ENCODE data around the gene RECQL5.
A peak's percentile ranks its signal among the peaks of the same experiment; 100 is the strongest.
"Not testable (repeated sequence)": the region's sequence is repeated elsewhere in the genome, so short reads cannot be mapped to it uniquely, and the experiment has no call there.

The RECQL5 gene

DNA sequence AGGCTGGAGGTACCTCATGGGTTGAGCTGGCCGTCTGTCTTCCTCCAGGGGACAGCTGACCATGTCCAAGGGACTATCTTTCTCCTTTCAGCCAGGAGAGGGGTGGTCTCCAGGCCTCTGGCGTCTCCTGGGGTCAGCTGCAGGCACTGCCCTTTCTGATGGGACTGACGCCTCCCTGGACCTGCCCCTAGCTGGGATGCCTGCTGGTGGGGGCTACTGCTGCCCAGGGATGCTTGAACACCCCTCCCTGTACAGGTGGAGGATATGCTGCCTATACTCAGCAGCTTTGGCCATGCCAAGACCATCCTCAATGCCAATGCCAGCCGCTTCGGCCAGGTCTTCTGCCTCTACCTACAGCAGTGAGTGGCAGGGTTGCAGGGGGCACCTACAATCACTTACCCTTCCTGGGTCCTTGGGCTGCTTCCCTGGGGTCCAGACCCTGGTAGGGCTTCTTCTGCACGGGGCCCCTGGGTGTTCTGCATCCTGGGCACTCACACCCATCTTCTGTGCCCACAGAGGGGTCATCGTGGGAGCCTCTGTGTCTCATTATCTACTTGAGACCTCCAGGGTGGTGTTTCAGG, 75.1 kb downstream of the RECQL5 start:
- DNase-seq (ENCODE audit: low spot score) = no peak

DNA sequence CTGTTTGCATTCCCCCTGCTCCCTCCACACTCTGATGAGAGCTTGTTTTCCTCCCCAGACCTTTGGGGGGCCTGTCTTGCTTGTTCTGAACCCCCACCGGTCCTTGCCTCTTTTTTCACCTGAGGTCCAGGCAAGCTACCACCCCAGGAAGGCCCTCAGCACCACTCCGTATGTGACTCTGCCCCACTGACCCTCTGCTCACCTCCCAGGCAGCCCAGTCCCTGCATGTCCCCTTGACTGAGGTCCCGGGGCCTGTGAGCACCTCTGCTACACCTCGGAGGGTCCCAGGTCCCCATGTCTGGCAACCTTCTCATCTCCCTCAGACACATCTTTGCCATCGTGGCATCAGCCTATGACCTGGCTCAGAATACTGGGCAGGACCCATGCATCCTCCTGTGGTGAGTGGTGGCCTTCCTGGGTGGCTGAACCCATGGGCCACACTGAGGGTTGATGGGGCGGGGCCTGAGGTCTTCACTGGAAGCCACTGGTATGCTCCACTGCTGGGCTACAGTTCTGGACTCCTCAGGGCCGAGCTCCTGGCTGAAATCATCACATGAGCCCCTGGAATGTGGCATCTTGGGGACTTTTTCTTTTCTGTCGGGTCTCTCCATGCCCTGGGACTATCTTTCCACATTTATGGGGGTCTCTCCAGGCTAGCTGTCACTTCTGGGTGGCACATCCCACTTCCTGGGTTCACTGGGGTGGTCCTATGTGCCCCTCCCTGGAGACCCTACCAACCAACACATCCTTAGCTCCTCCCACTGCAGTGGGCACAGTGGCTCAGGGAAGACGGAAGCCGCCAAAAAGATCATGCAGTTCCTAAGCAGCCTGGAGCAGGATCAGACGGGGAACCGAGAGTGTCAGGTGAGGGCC, 75.9 kb downstream of the RECQL5 start:
- DNase-seq (ENCODE audit: low spot score) = no peak

- no peak for DNase-seq (ENCODE audit: low spot score)
These were observed 76.6 kb downstream of the RECQL5 start for GRCh38 chr17:75590314-75590761.

DNA sequence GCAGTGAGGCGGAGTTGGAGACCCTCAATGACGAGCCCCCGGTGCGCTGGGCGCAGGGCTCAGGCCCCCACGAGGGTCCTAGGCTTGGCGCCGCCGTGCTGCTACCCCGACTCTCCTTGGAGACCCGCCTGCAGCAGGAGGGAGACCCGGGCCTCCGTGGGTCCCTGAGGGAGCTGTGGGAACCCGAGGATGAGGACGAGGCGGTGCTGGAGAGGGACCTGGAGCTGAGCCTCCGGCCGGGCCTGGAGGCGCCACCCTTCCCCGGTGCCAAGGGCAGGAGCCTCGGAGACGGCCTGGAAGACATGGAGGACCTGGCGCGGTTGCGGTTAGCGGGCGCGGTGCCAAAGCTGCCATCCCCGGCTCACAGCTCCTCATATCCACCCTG, 77.0 kb downstream of the RECQL5 start:
- no peak for DNase-seq (ENCODE audit: low spot score)

- peak; percentile 78 for DNase-seq (ENCODE audit: low spot score)
These were observed 77.7 kb downstream of the RECQL5 start for GRCh38 chr17:75589012-75589918.

DNA sequence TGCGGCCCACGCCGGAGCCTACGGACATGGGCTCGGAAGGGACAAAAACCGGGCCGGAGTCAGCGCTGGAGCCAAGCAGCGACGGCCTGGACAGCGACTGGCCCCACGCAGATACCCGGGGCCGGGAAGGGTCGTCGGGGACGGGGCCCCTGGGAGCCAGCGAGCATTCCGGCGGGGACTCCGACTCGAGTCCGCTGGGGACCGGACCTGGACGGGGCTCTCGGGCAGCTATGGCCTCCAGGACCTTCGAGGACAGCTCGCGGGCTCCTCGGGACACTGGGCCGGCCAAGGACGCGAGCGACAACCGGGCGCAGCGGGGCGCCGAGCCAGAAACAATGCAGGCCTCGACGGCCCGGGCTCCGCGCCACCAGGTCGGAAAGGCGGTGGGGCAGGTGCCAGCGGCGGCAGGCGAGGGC, 78.3 kb downstream of the RECQL5 start:
- peak; percentile 17 for DNase-seq (ENCODE audit: low spot score)

- peak; percentile 41 for DNase-seq (ENCODE audit: low spot score)
These were observed 79.0 kb downstream of the RECQL5 start, which contains the start of gene MYO15B for GRCh38 chr17:75587675-75588595. TSS of gene MYO15B (plus strand) at chr17:75587800. CDS start at chr17:75588058, 258 bp downstream.

- no peak for DNase-seq (ENCODE audit: low spot score)
These were observed 82.1 kb downstream of the RECQL5 start for GRCh38 chr17:75584849-75585175.

DNA sequence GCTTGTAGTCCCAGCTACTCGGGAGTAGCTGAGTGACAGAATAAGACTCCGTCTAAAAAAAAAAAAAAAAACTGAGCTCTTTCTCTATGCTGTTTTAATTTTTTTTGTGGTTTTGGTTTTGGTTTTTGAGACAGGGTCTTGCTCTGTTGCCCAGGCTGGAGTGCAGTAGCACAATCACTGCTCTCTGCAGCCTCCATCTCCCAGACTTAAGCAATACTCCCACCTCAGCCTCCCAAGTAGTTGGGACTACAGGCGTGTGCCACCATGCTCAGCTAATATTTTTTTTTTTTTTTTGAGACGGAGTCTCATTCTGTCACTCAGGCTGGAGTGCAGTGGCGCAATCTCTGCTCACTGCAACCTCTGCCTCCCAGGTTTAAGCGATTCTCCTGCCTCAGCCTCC, 83.8 kb downstream of the RECQL5 start:
- DNase-seq (ENCODE audit: low spot score) = not testable (repeated sequence)

DNA sequence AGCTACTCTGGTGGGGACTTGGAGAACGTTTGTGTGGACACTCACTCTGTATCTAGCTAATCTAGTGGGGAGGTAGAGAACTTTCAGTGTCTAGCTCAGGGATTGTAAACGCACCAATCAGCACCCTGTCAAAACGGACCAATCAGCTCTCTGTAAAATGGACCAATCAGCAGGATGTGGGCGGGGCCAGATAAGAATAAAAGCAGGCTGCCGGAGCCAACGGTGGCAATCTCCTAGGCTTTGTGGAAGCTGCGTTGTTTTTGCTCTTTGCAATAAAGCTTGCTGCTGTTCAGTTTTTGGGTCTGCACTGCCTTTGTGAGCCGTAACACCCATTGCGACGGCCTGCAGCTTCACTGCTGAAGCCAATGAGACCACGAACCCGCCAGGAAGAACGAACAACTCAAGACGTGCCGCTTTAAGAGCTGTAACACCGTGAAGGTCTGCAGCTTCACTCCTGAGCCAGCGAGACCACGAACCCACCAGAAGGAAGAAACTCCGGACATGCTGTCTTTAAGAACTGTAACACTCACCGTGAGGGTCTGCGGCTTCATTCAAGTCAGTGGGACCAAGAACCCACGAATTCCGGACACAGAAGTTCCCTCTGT, 85.7 kb downstream of the RECQL5 start:
- DNase-seq (ENCODE audit: low spot score) = not testable (repeated sequence)

Data from pons (tissue), 1 donor.